DMS53 treated with DMSO at 0.1 percent for 48 hours (cell line): ENCODE results near the gene MUCL1.
A peak's percentile ranks its signal among the peaks of the same experiment; 100 is the strongest.

Experiments used
- DNase-seq: peaks from one replicate; lab custom pipeline; 2025; ENCODE audit not compliant: unreplicated experiment; lab: John Stamatoyannopoulos, UW

MUCL1 gene

DNA sequence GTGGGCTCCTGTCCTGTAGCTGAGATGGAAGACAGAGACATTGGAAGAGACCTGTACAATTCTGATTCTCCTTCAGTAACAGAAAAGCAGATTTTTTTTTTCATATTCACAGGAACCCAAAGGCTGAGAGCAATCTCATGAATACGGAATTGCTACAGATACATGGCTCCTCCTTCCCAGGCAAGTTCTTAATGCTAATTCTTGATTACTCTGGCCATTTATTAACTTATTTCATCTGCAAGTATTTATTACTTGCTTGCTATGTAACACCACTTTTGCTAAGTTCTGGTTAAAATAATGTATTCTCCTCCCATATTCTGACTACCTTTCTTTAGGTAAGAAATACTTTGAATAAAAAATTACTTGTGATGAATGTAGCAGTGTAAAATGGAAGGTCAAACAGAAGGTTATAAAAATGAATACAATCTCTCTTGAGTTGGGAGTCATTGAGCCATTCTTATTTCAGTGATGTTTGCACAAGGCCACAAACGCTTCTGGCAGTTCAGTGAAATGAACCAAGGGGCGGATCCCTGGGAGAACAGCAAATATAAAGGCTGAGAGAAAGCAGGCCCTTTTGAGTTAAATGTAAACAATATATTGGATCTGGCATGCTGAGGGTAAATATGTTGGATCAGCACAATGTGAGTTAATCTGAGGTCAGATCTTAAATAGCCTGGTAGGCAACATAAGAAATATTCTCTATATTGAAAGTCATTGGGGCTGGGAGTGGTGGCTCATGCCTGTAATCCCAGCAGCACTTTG is 37.6 kb downstream of the MUCL1 start:
- peak; percentile 99 for DNase-seq
